GM12891 (cell line): ENCODE measurements around the gene GRIK4.
"Not testable (repeated sequence)": the region's sequence is repeated elsewhere in the genome, so short reads cannot be mapped to it uniquely, and the experiment has no call there.

Source experiments
- DNase-seq: peaks from one replicate; pipeline ENCODE4 v3.0.0; 2011; ENCODE audit warnings: low spot score; ENCODE audit not compliant: insufficient read length
- FAIRE-seq: peaks from 2 replicates; lab custom pipeline; 2011; peaks lifted over from hg19 to GRCh38; lab: Jason Lieb, UNC
- PAX5 ChIP-seq: IDR thresholded peaks from 2 replicates; pipeline ENCODE4 v1.6.1; 2011; ENCODE audit warnings: low read length, moderate library complexity, mild to moderate bottlenecking; ENCODE audit not compliant: insufficient read depth, severe bottlenecking
- POLR2A ChIP-seq: IDR thresholded peaks from 2 replicates; pipeline ENCODE4 v1.6.1; 2011; ENCODE audit warnings: low read depth, low read length, control low read depth
- POLR2AphosphoS5 ChIP-seq: IDR thresholded peaks from 2 replicates; pipeline ENCODE4 v1.6.1; 2011; ENCODE audit warnings: low read depth, low read length, control low read depth
- POU2F2 ChIP-seq: IDR thresholded peaks from 2 replicates; pipeline ENCODE4 v1.6.1; 2011; ENCODE audit warnings: low read depth, mild to moderate bottlenecking, control low read depth, low read length, moderate library complexity
- SPI1 ChIP-seq: IDR thresholded peaks from 2 replicates; pipeline ENCODE4 v1.6.1; 2011; ENCODE audit warnings: low read depth, low read length, control low read depth
- TAF1 ChIP-seq: IDR thresholded peaks from 2 replicates; pipeline ENCODE4 v1.6.1; 2011; ENCODE audit warnings: low read depth, low read length, control low read depth

GRIK4 gene

GRCh38 chr11:120778685-120779490, 267.3 kb downstream of the GRIK4 start:
- no peak for DNase-seq

GRCh38 chr11:120780239-120780638, 268.7 kb downstream of the GRIK4 start:
- TF ChIP-seq TAF1 (no peak), POLR2AphosphoS5 (no peak), SPI1 (no peak), POLR2A (no peak), POU2F2 (no peak), PAX5 (no peak)
- DNase-seq (no peak), FAIRE-seq (no peak)

More at GRCh38 chr11:120778685-120779490, 267.3 kb downstream of the GRIK4 start:
- no peak for FAIRE-seq
- no peak for TF ChIP-seq POLR2AphosphoS5
- no peak for TF ChIP-seq TAF1
- no peak for TF ChIP-seq SPI1
- TF ChIP-seq POLR2A = no peak
- no peak for TF ChIP-seq PAX5
- TF ChIP-seq POU2F2 = no peak

- DNase-seq = no peak
- TF ChIP-seq POU2F2 (no peak), SPI1 (no peak), TAF1 (no peak), POLR2A (no peak), PAX5 (no peak), POLR2AphosphoS5 (no peak)
- FAIRE-seq = no peak
Measured at GRCh38 chr11:120781486-120782120, 270.1 kb downstream of the GRIK4 start.

DNA sequence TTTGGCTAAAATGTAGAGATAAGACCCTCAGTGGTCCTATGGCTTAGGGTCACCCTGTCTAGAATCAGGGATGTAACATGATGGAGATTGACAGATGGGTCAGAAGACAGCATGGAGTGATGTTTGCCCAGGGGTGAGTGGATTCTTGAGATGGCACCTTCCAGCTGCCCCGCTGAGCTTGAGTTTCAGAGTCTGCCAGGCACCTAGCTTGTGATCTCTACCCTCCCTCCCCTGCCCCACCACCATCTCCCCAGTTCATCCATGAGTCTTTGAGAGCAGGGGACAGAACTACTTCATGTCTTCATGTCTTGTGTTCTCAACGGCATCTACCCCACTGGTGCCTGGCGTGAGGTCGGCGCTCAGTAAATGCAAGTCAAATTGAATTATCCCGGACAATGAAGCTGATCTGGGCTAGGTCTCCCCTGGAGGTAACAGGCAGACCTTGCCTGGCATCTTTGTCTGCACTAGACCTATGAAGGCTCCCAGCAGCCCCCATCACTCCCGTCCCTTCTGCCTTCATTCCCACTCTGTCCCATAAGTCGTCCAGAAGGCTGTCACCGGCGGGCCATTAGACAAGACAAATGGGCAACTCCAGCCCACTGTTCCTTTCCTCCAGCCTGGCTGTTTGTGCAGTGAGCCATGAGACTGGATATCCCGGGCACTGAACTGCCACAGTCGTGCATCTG, 273.2 kb downstream of the GRIK4 start:
- FAIRE-seq (no peak), DNase-seq (no peak)
- no peak for TF ChIP-seq PAX5
- TF ChIP-seq POU2F2 = no peak
- TF ChIP-seq POLR2A = no peak
- TF ChIP-seq TAF1 = no peak
- TF ChIP-seq SPI1 = no peak

GRCh38 chr11:120785576-120785975, 274.0 kb downstream of the GRIK4 start:
- FAIRE-seq (no peak), DNase-seq (no peak)
- TF ChIP-seq POLR2AphosphoS5 = no peak

GRCh38 chr11:120786206-120786735, 274.7 kb downstream of the GRIK4 start:
- no peak for FAIRE-seq
- TF ChIP-seq POLR2AphosphoS5 (no peak), SPI1 (no peak), TAF1 (no peak), PAX5 (no peak), POU2F2 (no peak), POLR2A (no peak)

GRCh38 chr11:120787224-120787623, 275.7 kb downstream of the GRIK4 start:
- FAIRE-seq, DNase-seq: not testable (repeated sequence)

More at GRCh38 chr11:120786206-120786735, 274.7 kb downstream of the GRIK4 start:
- DNase-seq = no peak

DNA sequence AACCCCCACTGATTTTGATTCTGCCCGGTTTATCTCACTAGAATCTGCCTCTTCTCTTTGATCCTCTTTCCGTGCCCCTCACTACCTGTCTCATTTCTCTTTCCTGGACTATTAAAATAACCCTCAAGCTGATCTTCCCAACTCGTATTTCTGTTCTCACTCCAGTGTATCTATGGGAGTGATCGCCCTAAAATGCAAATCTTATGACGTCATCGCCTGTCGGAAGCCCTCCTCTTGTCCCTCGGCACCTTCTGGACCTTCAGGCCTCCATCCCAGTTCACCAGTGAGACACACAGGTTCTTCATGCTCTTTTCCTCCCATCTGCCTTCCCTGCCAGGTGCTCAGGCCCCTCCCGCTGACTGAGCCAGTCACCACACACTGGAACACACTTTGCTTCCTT, 277.8 kb downstream of the GRIK4 start:
- TF ChIP-seq PAX5 (no peak), POLR2AphosphoS5 (no peak), POLR2A (no peak), TAF1 (no peak), POU2F2 (no peak), SPI1 (no peak)
- FAIRE-seq = no peak
- no peak for DNase-seq

- FAIRE-seq = no peak
- no peak for DNase-seq
- TF ChIP-seq POU2F2 (no peak), SPI1 (no peak), PAX5 (no peak), POLR2AphosphoS5 (no peak), POLR2A (no peak), TAF1 (no peak)
Measured at GRCh38 chr11:120792306-120792705, 280.8 kb downstream of the GRIK4 start.

- FAIRE-seq (no peak), DNase-seq (no peak)
- TF ChIP-seq SPI1 (no peak), POU2F2 (no peak), TAF1 (no peak), POLR2AphosphoS5 (no peak), POLR2A (no peak), PAX5 (no peak)
Measured at GRCh38 chr11:120793150-120793549, 281.6 kb downstream of the GRIK4 start.
